HG03108 (cell line): ENCODE results near the gene ABCG2.

Experiments
- ATAC-seq: cut with Tn5 transposase; IDR thresholded peaks from one replicate; pipeline ENCODE4 v1.9.1; 2021; ENCODE audit warnings: moderate library complexity; ENCODE audit not compliant: unreplicated experiment

ABCG2 gene

GRCh38 chr4:88158489-88159228 is at the start of gene ABCG2:
Gene ABCG2, minus strand, starts transcription at chr4:88158639. Its CDS starts 18,644 bp downstream, at chr4:88139995.
- ATAC-seq, result peak; percentile 52

- ATAC-seq, result no peak
Observed at GRCh38 chr4:88208156-88208555, 49.7 kb upstream of the ABCG2 start.

GRCh38 chr4:88207171-88207570 is 48.7 kb upstream of the ABCG2 start:
- no peak for ATAC-seq

GRCh38 chr4:88204882-88205281 is 46.4 kb upstream of the ABCG2 start:
- no peak for ATAC-seq

GRCh38 chr4:88202443-88202842 is 44.0 kb upstream of the ABCG2 start:
- no peak for ATAC-seq

GRCh38 chr4:88200186-88200585 is 41.7 kb upstream of the ABCG2 start:
- no peak for ATAC-seq

GRCh38 chr4:88196523-88197185 is 38.2 kb upstream of the ABCG2 start:
- ATAC-seq, result no peak

GRCh38 chr4:88196013-88196365 is 37.5 kb upstream of the ABCG2 start:
- ATAC-seq, result no peak

- no peak for ATAC-seq
Observed at GRCh38 chr4:88195328-88196012, 37.0 kb upstream of the ABCG2 start.

- no peak for ATAC-seq
Observed at GRCh38 chr4:88191404-88191803, 33.0 kb upstream of the ABCG2 start.

GRCh38 chr4:88189881-88190585 is 31.6 kb upstream of the ABCG2 start:
- no peak for ATAC-seq

- ATAC-seq, result no peak
Observed at GRCh38 chr4:88189418-88189738, 30.9 kb upstream of the ABCG2 start.

GRCh38 chr4:88188738-88189417 is 30.4 kb upstream of the ABCG2 start:
- no peak for ATAC-seq

- ATAC-seq, result no peak
Observed at GRCh38 chr4:88187766-88188165, 29.3 kb upstream of the ABCG2 start.

GRCh38 chr4:88185906-88186305 is 27.5 kb upstream of the ABCG2 start:
- no peak for ATAC-seq

GRCh38 chr4:88179261-88179660 is 20.8 kb upstream of the ABCG2 start:
- no peak for ATAC-seq

GRCh38 chr4:88178626-88179231 is 20.3 kb upstream of the ABCG2 start:
- no peak for ATAC-seq

- no peak for ATAC-seq
Observed at GRCh38 chr4:88177983-88178625, 19.7 kb upstream of the ABCG2 start.

- no peak for ATAC-seq
Observed at GRCh38 chr4:88172987-88173386, 14.5 kb upstream of the ABCG2 start.

- ATAC-seq, result no peak
Observed at GRCh38 chr4:88171206-88171605, 12.8 kb upstream of the ABCG2 start.
